ENCODE data around the gene SNED1.
"Not testable (repeated sequence)": the region's sequence is repeated elsewhere in the genome, so short reads cannot be mapped to it uniquely, and the experiment has no call there.

GRCh38 chr2:241093133-241093781 lies 94.8 kb downstream of the SNED1 start:
- TF ChIP-seq, protein P1, sequence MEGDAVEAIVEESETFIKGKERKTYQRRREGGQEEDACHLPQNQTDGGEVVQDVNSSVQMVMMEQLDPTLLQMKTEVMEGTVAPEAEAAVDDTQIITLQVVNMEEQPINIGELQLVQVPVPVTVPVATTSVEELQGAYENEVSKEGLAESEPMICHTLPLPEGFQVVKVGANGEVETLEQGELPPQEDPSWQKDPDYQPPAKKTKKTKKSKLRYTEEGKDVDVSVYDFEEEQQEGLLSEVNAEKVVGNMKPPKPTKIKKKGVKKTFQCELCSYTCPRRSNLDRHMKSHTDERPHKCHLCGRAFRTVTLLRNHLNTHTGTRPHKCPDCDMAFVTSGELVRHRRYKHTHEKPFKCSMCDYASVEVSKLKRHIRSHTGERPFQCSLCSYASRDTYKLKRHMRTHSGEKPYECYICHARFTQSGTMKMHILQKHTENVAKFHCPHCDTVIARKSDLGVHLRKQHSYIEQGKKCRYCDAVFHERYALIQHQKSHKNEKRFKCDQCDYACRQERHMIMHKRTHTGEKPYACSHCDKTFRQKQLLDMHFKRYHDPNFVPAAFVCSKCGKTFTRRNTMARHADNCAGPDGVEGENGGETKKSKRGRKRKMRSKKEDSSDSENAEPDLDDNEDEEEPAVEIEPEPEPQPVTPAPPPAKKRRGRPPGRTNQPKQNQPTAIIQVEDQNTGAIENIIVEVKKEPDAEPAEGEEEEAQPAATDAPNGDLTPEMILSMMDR (IDR thresholded peaks at IDR 0.05), result not testable (repeated sequence)
- not testable (repeated sequence) for TF ChIP-seq POLR2AphosphoS5, EP300 (IDR thresholded peaks at IDR 0.05)
